Measurements from ENCODE around the gene CUEDC2. TPM values are rescaled to one million over a fixed set of nuclear protein-coding genes. Genes with fewer than 3 reads are reported as not detected.
A peak's percentile ranks its signal among the peaks of the same experiment; 100 is the strongest.
"Not testable (repeated sequence)": the region's sequence is repeated elsewhere in the genome, so short reads cannot be mapped to it uniquely, and the experiment has no call there.

CUEDC2 gene
- total and polyA plus RNA-seq, 2 donors (not counting 1 experiment from before 2014, with no cell fraction given) = 60.8 to 62.3 TPM

DNA sequence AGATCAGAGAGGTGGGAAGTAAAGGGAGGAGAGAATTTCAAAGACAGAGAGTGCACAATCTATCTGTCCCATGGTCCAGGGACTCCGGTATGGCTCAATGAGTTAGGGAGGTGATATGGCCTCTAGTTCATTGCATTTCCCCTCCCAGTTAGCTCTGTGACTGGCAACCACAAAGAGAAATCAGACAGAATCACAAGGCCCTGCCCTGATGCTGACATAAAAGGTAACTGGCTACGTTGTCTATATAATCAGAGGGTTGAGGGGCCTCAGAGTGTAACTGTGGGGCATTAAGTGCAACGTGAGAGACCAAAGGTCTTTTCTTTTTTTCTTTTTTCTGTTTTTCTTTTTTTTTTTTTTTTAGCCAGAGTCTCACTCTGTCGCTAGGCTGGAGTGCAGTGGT, 26.3 kb upstream of the CUEDC2 start:
- Histone ChIP-seq H2AFZ (ENCODE audit: low read length) (no peak overlapping the region), H3K27me3 (ENCODE audit: control insufficient read depth, insufficient read depth, low read length) (no peaks in the 10 kb centered on the region), H3K4me2 (ENCODE audit: extremely low read depth, insufficient read depth, low read length) (no peak overlapping the region), H3K9ac (ENCODE audit: insufficient read depth, low read length) (no peak overlapping the region), H3K4me1 (ENCODE audit: control insufficient read depth, extremely low read depth, insufficient read depth, low read length) (peaks cover 6% of the 10 kb centered on the region), H3K9me3 (ENCODE audit: control insufficient read depth, insufficient read depth, low read depth, low read length) (no peaks in the 10 kb centered on the region), H3K4me3 (replicated peaks in 1 of 4; ENCODE audit: control extremely low read depth in 1 of 4, insufficient read depth in 1 of 4, low read depth in 3 of 4, low read length in 4 of 4) (no peak overlapping the region), H3K79me2 (ENCODE audit: control insufficient read depth, insufficient read depth, low read length) (no peaks in the 10 kb centered on the region), H3K36me3 (ENCODE audit: control insufficient read depth, insufficient read depth, low read length) (no peaks in the 10 kb centered on the region), H3K27ac (ENCODE audit: insufficient read depth, low read length) (no peak overlapping the region), H4K20me1 (ENCODE audit: control insufficient read depth, extremely low read depth, insufficient read depth, low read length) (no peaks in the 10 kb centered on the region)
- TF ChIP-seq EZH2 (IDR thresholded peaks at IDR 0.05; ENCODE audit: low read length, missing control alignments) = no peak
- TF ChIP-seq, protein P1, sequence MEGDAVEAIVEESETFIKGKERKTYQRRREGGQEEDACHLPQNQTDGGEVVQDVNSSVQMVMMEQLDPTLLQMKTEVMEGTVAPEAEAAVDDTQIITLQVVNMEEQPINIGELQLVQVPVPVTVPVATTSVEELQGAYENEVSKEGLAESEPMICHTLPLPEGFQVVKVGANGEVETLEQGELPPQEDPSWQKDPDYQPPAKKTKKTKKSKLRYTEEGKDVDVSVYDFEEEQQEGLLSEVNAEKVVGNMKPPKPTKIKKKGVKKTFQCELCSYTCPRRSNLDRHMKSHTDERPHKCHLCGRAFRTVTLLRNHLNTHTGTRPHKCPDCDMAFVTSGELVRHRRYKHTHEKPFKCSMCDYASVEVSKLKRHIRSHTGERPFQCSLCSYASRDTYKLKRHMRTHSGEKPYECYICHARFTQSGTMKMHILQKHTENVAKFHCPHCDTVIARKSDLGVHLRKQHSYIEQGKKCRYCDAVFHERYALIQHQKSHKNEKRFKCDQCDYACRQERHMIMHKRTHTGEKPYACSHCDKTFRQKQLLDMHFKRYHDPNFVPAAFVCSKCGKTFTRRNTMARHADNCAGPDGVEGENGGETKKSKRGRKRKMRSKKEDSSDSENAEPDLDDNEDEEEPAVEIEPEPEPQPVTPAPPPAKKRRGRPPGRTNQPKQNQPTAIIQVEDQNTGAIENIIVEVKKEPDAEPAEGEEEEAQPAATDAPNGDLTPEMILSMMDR (conservative IDR thresholded peaks at IDR 0.05 in 1 of 2, IDR thresholded peaks at IDR 0.05 in 1 of 2; ENCODE audit: low read depth in 1 of 2, low read length in 2 of 2) = no peak
- DNase-seq (ENCODE audit: low read depth in 2 of 2) = no peak

DNA sequence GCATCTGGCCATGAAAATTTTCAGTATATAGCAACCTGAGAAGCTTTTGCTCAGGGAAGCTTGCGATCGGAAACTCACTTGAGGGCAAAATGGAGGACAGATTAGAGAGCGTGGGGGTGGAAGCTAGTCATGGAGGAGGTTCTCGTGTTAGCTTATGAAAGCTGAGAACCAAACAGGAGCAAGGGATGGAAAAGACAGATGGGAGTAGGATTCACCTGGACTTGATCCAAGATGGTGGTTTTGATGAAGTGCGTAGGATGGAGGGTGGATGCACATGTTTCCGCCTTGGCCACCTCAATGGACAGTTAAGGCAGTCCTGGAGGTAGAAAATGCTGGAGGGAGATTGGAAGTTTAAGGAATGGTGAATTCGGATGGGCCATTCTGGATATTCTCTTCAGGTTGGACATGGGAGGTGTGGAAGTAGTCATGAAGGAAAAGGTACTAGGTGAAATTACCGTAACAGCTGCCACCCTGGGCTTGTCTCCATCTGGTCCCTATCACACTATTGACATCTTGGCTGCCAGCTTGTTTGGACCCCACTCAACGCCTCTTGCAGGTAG, 25.3 kb upstream of the CUEDC2 start:
- no peak overlapping the region for H3K27ac ChIP-seq (ENCODE audit: insufficient read depth, low read length)
- no peaks in the 10 kb centered on the region for H3K79me2 ChIP-seq (ENCODE audit: control insufficient read depth, insufficient read depth, low read length)
- H3K4me1 ChIP-seq (ENCODE audit: control insufficient read depth, extremely low read depth, insufficient read depth, low read length) = peaks cover 15% of the 10 kb centered on the region
- H3K4me3 ChIP-seq (replicated peaks in 1 of 4; ENCODE audit: control extremely low read depth in 1 of 4, insufficient read depth in 1 of 4, low read depth in 3 of 4, low read length in 4 of 4) = no peak overlapping the region
- H3K36me3 ChIP-seq (ENCODE audit: control insufficient read depth, insufficient read depth, low read length) = no peaks in the 10 kb centered on the region
- no peaks in the 10 kb centered on the region for H3K9me3 ChIP-seq (ENCODE audit: control insufficient read depth, insufficient read depth, low read depth, low read length)
- no peak overlapping the region for H3K9ac ChIP-seq (ENCODE audit: insufficient read depth, low read length)
- H3K4me2 ChIP-seq (ENCODE audit: extremely low read depth, insufficient read depth, low read length) = no peak overlapping the region
- TF ChIP-seq, protein P1 (conservative IDR thresholded peaks at IDR 0.05 in 1 of 2, IDR thresholded peaks at IDR 0.05 in 1 of 2; ENCODE audit: low read depth in 1 of 2, low read length in 2 of 2) = no peak
- TF ChIP-seq EZH2 (IDR thresholded peaks at IDR 0.05; ENCODE audit: low read length, missing control alignments) = no peak
- H4K20me1 ChIP-seq (ENCODE audit: control insufficient read depth, extremely low read depth, insufficient read depth, low read length) = no peaks in the 10 kb centered on the region
- DNase-seq (ENCODE audit: low read depth in 2 of 2) = no peak
- no peak overlapping the region for H2AFZ ChIP-seq (ENCODE audit: low read length)
- H3K27me3 ChIP-seq (ENCODE audit: control insufficient read depth, insufficient read depth, low read length) = no peaks in the 10 kb centered on the region

GRCh38 chr10:102455893-102456471, 23.6 kb upstream of the CUEDC2 start:
- Histone ChIP-seq H3K4me2 (ENCODE audit: extremely low read depth, insufficient read depth, low read length) (no peak overlapping the region), H3K4me1 (ENCODE audit: control insufficient read depth, extremely low read depth, insufficient read depth, low read length) (peaks cover 17% of the 10 kb centered on the region), H3K4me3 (replicated peaks in 1 of 4; ENCODE audit: control extremely low read depth in 1 of 4, insufficient read depth in 1 of 4, low read depth in 3 of 4, low read length in 4 of 4) (no peak overlapping the region), H3K9ac (ENCODE audit: insufficient read depth, low read length) (no peak overlapping the region), H3K36me3 (ENCODE audit: control insufficient read depth, insufficient read depth, low read length) (no peaks in the 10 kb centered on the region), H3K9me3 (ENCODE audit: control insufficient read depth, insufficient read depth, low read depth, low read length) (no peaks in the 10 kb centered on the region), H3K27me3 (ENCODE audit: control insufficient read depth, insufficient read depth, low read length) (no peaks in the 10 kb centered on the region), H3K27ac (ENCODE audit: insufficient read depth, low read length) (peak overlapping the region; percentile 48), H3K79me2 (ENCODE audit: control insufficient read depth, insufficient read depth, low read length) (no peaks in the 10 kb centered on the region), H2AFZ (ENCODE audit: low read length) (peak overlapping the region; percentile 19), H4K20me1 (ENCODE audit: control insufficient read depth, extremely low read depth, insufficient read depth, low read length) (no peaks in the 10 kb centered on the region)
- no peak for TF ChIP-seq EZH2 (IDR thresholded peaks at IDR 0.05; ENCODE audit: low read length, missing control alignments)
- TF ChIP-seq, protein P1 (conservative IDR thresholded peaks at IDR 0.05 in 1 of 2, IDR thresholded peaks at IDR 0.05 in 1 of 2; ENCODE audit: low read depth in 1 of 2, low read length in 2 of 2) = no peak
- peak; percentile 83 to 93 for DNase-seq (ENCODE audit: low read depth in 2 of 2)

GRCh38 chr10:102454662-102455487, 22.5 kb upstream of the CUEDC2 start:
- H3K4me3 ChIP-seq (replicated peaks in 1 of 4; ENCODE audit: control extremely low read depth in 1 of 4, insufficient read depth in 1 of 4, low read depth in 3 of 4, low read length in 4 of 4); DNase-seq (ENCODE audit: low read depth in 2 of 2); H3K36me3 ChIP-seq (ENCODE audit: control insufficient read depth, insufficient read depth, low read length); H3K9me3 ChIP-seq (ENCODE audit: control insufficient read depth, insufficient read depth, low read depth, low read length); H3K4me2 ChIP-seq (ENCODE audit: extremely low read depth, insufficient read depth, low read length); H4K20me1 ChIP-seq (ENCODE audit: control insufficient read depth, extremely low read depth, insufficient read depth, low read length); H2AFZ ChIP-seq (ENCODE audit: low read length); H3K79me2 ChIP-seq (ENCODE audit: control insufficient read depth, insufficient read depth, low read length); H3K9ac ChIP-seq (ENCODE audit: insufficient read depth, low read length); H3K27ac ChIP-seq (ENCODE audit: insufficient read depth, low read length); H3K27me3 ChIP-seq (ENCODE audit: control insufficient read depth, insufficient read depth, low read length): not testable (repeated sequence)
- H3K4me1 ChIP-seq (ENCODE audit: control insufficient read depth, extremely low read depth, insufficient read depth, low read length) = peaks cover 17% of the 10 kb centered on the region

Measured in fibroblast of lung (primary cell).